Dedifferentiated amniotic fluid mesenchymal stem cell (primary cell): Measurements from ENCODE around the gene CTU2.

Source experiments
- DNase-seq: peaks from one replicate; pipeline ENCODE4 v3.0.0-alpha.2; 2016; ENCODE audit errors: extremely low spot score

CTU2 gene

DNA sequence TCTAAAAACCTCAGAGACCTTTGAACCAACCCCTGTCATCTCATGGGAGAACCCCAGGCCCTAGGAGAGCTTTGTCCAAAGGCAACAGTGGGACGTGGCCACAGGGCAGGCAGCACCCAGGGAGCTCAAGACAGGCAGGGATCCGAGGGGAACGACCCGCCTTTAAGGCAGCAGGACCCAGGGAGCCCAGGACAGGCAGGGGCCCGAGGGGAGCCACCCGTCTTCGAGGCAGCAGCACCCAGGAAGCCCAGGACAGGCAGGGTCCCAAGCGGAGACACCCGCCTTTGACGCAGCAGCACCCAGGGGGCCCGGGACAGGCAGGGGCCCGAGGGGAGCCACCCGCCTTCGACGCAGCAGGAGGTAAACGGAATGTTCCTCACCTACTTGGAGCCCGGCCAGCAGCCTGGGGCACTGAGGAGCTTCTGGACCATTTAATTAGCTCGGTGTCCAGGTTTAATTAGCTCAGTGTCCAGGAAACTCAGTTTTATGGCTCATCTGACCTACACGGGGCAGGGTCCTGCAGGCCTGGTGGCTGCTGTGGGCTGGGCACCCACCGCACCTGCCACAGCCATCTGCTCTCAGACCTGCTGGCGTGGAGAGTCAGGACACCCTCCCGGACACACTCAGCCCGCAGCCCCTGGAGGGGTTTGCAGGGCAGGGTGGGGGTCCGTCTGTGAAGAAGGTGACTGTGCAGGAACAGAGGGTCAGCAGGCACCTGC is 54.3 kb downstream of the CTU2 start:
- DNase-seq: no peak

GRCh38 chr16:88761143-88761534 is 54.8 kb downstream of the CTU2 start:
- DNase-seq: no peak

DNA sequence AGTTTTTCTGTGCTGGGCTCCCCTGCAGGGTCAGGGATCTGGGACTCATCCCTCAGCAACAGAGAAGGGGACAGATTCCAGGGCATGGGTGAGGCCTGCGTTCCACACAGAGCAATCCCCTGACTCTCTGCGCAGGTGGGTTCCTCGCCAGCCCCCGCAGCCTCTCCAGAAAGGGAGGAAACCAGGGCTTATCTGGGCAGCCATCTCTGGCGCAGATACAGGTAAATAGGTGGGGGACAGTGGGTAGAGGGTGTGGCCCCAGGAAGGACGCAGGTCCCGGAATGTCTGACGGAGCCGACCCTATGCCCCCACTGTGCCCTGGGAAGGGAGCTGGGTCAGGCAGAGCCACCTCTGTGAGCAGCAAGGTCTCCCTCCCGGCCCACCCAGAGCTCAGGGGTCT is 55.5 kb downstream of the CTU2 start:
- no peak for DNase-seq

- DNase-seq: no peak
These were observed 56.1 kb downstream of the CTU2 start for GRCh38 chr16:88762258-88762870.

DNA sequence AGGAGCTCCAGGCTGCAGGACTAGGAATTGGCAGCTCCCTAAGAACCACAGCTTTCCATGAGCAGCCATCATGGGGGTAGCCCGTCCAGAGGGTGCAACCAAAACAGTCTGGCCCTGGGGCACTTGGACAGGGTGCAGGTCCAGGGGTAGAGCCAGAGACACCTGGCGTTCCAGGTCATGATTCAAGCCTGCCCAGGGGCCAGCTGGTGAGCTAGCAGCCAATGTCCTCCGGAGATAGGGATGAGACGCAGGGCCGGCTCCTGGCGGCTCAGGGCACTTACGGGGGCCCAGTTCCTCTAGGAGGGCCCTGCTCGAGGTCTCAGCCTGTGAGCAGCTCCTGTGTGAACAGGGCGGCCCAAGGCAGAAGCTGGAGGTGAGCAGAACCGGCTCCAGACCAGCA is 56.6 kb downstream of the CTU2 start:
- no peak for DNase-seq

DNA sequence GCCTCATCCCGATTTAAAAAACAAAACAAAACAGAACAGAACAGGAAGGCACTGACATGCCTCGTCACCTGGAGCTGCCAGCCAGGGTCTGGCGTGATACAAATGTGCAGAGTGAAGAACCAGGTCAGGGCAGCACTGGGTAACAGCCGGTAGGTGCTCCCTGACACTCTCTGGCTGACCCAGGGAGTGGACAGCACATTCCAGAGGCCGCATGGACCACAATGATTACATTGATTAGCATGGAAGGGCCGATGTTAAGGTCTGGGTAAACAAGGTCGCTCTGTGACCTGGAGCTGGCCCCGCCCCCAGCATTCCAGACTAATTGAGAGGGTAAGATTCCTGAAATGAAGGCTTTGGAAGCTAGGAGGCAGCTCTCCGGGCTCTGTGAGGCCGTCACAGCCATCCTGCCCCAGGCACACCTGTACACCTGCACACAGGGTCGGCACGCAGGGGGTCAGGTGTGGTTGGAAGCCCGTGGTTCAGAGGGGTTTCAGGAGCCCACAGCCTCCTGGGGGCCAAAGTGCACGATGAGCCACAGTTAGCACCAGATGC is 57.3 kb downstream of the CTU2 start:
- DNase-seq: no peak

- no peak for DNase-seq
These were observed 57.8 kb downstream of the CTU2 start for GRCh38 chr16:88764080-88764479.

GRCh38 chr16:88764913-88765349 is 58.6 kb downstream of the CTU2 start:
- no peak for DNase-seq
